MCF 10A (cell line): ENCODE data around the gene FGF1. TPM values are rescaled to one million over a fixed set of nuclear protein-coding genes. Genes with fewer than 3 reads are reported as not detected.

Source experiments
- BruUV-seq: library from RNA; stranded (reverse); fragments of 400-500 nt; replicated peaks from 2 replicates; lab custom pipeline; 2021; lab: Mats Ljungman, UMichigan
- CTCF ChIA-PET: fragments of 300-600 bp; sonication (Branson Sonifier 250); formaldehyde crosslinking; extraction: SDS; loops from one replicate; lab custom pipeline; 2021; ENCODE audit warnings: antibody characterized with exemption, inconsistent platforms; lab: Yijun Ruan, JAX
- POLR2A ChIA-PET: fragments of 300-600, 350-650 bp; sonication (Branson Sonifier 250); formaldehyde crosslinking; extraction: SDS; loops from one replicate; lab custom pipeline; 2020; ENCODE audit warnings: antibody characterized with exemption, inconsistent platforms; lab: Yijun Ruan, JAX
- DNase-seq: peaks from one replicate; pipeline ENCODE4 v3.0.0-alpha.2; 2018; ENCODE audit not compliant: unreplicated experiment
- H3K27ac Mint-ChIP-seq: one replicate; pipeline ENCODE4 v1.8.0; 2022; ENCODE audit warnings: mild to moderate bottlenecking, low read depth, mixed read lengths; ENCODE audit not compliant: unreplicated experiment
- H3K27me3 Mint-ChIP-seq: one replicate; pipeline ENCODE4 v1.8.0; 2022; ENCODE audit warnings: mixed read lengths; ENCODE audit not compliant: insufficient read depth, unreplicated experiment
- H3K36me3 Mint-ChIP-seq: one replicate; pipeline ENCODE4 v1.8.0; 2022; ENCODE audit warnings: mild to moderate bottlenecking, moderate library complexity, mixed read lengths; ENCODE audit not compliant: insufficient read depth, unreplicated experiment
- H3K4me1 Mint-ChIP-seq: one replicate; pipeline ENCODE4 v1.8.0; 2022; ENCODE audit warnings: mixed read lengths; ENCODE audit not compliant: insufficient read depth, unreplicated experiment
- H3K4me3 Mint-ChIP-seq: one replicate; pipeline ENCODE4 v1.8.0; 2022; ENCODE audit warnings: mild to moderate bottlenecking, moderate library complexity, mixed read lengths; ENCODE audit not compliant: unreplicated experiment
- H3K9me3 Mint-ChIP-seq: one replicate; pipeline ENCODE4 v1.8.0; 2022; ENCODE audit warnings: mixed read lengths; ENCODE audit not compliant: unreplicated experiment
- intact Hi-C: fragments of 100-400 bp; cut with micrococcal nuclease; formaldehyde crosslinking; loops from 2 replicates; pipeline ENCODE4 v1.14.1; 2022
- total RNA-seq: library from RNA; stranded (reverse); gene quantifications from 2 replicates; pipeline ENCODE4 v1.2.3, GENCODE V29; 2022
- TF ChIP-seq, protein P1 (sequence below): fragments of 200-600 bp; IDR thresholded peaks from one replicate; pipeline ENCODE4 v1.8.0; 2022; ENCODE audit warnings: antibody characterized with exemption, mild to moderate bottlenecking; ENCODE audit not compliant: unreplicated experiment

FGF1 gene
- total RNA-seq, 1 experiment from 2014 or later, result 0.65 TPM

DNA sequence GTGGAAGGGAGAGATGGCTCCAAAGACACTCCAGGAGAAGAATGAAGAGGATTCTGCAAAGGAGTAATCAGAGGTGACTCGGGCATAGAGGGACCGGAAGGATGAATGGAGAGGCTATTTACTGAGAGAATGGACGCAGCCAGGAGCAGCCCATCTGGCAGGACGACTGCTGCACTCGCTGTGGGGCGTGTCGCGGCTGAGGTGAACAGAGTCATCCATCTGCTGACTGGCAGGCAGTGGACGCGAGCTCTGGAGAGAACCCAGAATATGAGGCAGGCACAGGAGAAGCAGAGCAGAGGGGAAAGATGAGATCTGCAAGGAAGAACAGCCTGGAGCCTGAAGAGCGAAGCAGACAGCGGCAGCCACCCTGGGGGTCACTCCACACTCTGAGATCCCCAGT, 16.4 kb downstream of the FGF1 start:
- no peak overlapping the region for H3K27ac Mint-ChIP-seq
- intact Hi-C loops, result no loop called here
- H3K36me3 Mint-ChIP-seq, result no peaks in the 10 kb centered on the region
- no TSS peak for BruUV-seq
- H3K4me1 Mint-ChIP-seq, result peaks cover 7% of the 10 kb centered on the region
- H3K9me3 Mint-ChIP-seq, result no peaks in the 10 kb centered on the region
- DNase-seq, result no peak
- no peak overlapping the region for H3K4me3 Mint-ChIP-seq
- POLR2A ChIA-PET, result interaction anchor here (1.2 to 4.5 kb wide), 3 partner anchors 13 to 27 kb away, joined by 5 to 23 read pairs (median 9); partner anchors contain the start of gene FGF1
- CTCF ChIA-PET, result interaction anchor here (0.6 to 52.5 kb wide), 7 partner anchors 14 to 210 kb away, joined by 3 to 1243 read pairs (median 7); partner anchors contain the start of gene FGF1
- TF ChIP-seq, protein P1, sequence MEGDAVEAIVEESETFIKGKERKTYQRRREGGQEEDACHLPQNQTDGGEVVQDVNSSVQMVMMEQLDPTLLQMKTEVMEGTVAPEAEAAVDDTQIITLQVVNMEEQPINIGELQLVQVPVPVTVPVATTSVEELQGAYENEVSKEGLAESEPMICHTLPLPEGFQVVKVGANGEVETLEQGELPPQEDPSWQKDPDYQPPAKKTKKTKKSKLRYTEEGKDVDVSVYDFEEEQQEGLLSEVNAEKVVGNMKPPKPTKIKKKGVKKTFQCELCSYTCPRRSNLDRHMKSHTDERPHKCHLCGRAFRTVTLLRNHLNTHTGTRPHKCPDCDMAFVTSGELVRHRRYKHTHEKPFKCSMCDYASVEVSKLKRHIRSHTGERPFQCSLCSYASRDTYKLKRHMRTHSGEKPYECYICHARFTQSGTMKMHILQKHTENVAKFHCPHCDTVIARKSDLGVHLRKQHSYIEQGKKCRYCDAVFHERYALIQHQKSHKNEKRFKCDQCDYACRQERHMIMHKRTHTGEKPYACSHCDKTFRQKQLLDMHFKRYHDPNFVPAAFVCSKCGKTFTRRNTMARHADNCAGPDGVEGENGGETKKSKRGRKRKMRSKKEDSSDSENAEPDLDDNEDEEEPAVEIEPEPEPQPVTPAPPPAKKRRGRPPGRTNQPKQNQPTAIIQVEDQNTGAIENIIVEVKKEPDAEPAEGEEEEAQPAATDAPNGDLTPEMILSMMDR, result no peak
- H3K27me3 Mint-ChIP-seq, result no peaks in the 10 kb centered on the region

DNA sequence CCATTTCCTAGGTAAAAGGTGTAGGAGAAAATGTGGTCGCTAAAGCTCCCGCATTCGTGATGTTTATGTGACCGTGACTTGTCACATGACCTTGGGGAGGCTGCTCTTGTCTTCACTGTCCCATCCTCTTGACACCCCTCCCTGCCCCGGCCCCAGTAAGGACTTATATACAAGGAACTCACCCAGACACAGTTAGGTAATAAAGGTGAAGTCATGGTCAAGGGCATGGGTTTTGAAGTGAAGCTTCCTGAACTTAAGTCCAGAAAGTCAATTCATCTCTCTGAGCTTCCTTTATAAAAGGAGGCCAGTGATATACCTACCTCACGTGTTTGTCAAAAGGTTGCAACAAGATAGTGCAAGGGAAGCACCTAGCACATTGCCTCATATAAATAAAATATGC, 17.6 kb downstream of the FGF1 start:
- H3K36me3 Mint-ChIP-seq, result no peaks in the 10 kb centered on the region
- no TSS peak for BruUV-seq
- H3K4me3 Mint-ChIP-seq, result no peak overlapping the region
- H3K27ac Mint-ChIP-seq, result no peak overlapping the region
- no peaks in the 10 kb centered on the region for H3K9me3 Mint-ChIP-seq
- DNase-seq, result no peak
- no peaks in the 10 kb centered on the region for H3K27me3 Mint-ChIP-seq
- ChIA-PET CTCF (interaction anchor here (0.6 to 52.5 kb wide), 12 partner anchors 9 to 779 kb away, joined by 3 to 1243 read pairs (median 4); partner anchors contain the start of gene FGF1), POLR2A (interaction anchor here (0.6 to 4.5 kb wide), 4 partner anchors 14 to 629 kb away, joined by 3 to 23 read pairs (median 4); partner anchors contain the start of gene FGF1)
- TF ChIP-seq, protein P1, result no peak
- H3K4me1 Mint-ChIP-seq, result no peaks in the 10 kb centered on the region
- intact Hi-C loops, result no loop called here

- POLR2A ChIA-PET, result interaction anchor here (4.5 kb wide), 1 partner anchor 18 kb away, joined by 23 read pairs; the partner anchor contains the start of gene FGF1
- intact Hi-C loops, result no loop called here
- no peaks in the 10 kb centered on the region for H3K4me1 Mint-ChIP-seq
- DNase-seq, result no peak
- H3K9me3 Mint-ChIP-seq, result no peaks in the 10 kb centered on the region
- H3K27ac Mint-ChIP-seq, result no peak overlapping the region
- BruUV-seq, result no TSS peak
- no peaks in the 10 kb centered on the region for H3K27me3 Mint-ChIP-seq
- no peak overlapping the region for H3K4me3 Mint-ChIP-seq
- no peaks in the 10 kb centered on the region for H3K36me3 Mint-ChIP-seq
- TF ChIP-seq, protein P1, result no peak
- CTCF ChIA-PET, result interaction anchor here (0.6 to 52.5 kb wide), 11 partner anchors 9 to 778 kb away, joined by 3 to 1243 read pairs (median 5); partner anchors contain the start of gene FGF1
Observed at GRCh38 chr5:142667831-142668230, 18.1 kb downstream of the FGF1 start.

- DNase-seq, result no peak
- Mint-ChIP-seq H3K9me3 (no peaks in the 10 kb centered on the region), H3K27ac (no peak overlapping the region), H3K4me1 (no peaks in the 10 kb centered on the region), H3K4me3 (no peak overlapping the region), H3K36me3 (no peaks in the 10 kb centered on the region), H3K27me3 (no peaks in the 10 kb centered on the region)
- ChIA-PET CTCF (interaction anchor here (0.7 to 52.5 kb wide), 7 partner anchors 10 to 224 kb away, joined by 3 to 1243 read pairs (median 5); no protein-coding TSS in a partner anchor), POLR2A (no interaction called here)
- TF ChIP-seq, protein P1, result no peak
- no TSS peak for BruUV-seq
- intact Hi-C loops, result no loop called here
Observed at GRCh38 chr5:142664636-142665035, 21.3 kb downstream of the FGF1 start.
